ENCODE results near the gene MTCH2. TPM values are rescaled to one million over a fixed set of nuclear protein-coding genes. Genes with fewer than 3 reads are reported as not detected.

MTCH2 gene
- total and polyA plus RNA-seq, 7 donors = 33.2 to 119 (median 44.6) TPM

DNA sequence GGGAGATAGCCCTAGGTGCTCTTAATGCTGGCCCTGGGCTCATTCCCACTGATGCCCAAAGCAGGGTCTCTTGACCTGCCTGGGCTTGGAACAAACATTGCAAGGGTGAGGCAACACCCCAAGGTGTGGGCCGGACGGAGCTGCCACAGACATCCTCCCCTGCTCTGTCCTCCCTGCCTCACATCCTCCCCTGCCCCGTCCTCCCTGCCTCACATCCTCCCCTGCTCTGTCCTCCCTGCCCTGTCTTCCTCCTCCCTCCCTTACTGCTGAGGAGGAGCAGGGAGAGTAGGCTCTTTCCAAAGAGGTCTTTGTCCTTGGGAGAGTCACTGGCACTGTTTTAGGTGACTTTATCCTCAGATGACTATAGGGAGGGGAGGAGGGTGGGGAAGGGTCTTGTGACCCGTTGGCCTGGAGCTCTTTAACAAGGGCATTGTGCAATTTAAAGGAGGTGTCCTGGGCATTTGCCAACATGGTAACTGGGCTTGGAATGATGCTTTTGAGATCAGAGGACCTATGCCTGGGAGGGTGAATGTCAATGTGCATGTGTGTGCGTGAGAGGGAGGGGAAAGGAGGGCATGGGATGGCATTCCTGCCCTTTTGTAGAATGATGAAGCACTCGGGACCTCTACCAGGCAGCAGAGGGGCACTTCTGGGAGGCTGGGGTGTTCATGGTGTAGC is 55.2 kb downstream of the MTCH2 start:
- Histone ChIP-seq H3K27me3 (peaks cover 0 to 20% (median 16%) of the 10 kb centered on the region in 3 donors), H3K27ac (peak overlapping the region in 1 of 4 donors; percentile 27), H3K9me3 (no peaks in the 10 kb centered on the region), H3K4me3 (no peak overlapping the region), H3K36me3 (peaks cover 22 to 35% (median 24%) of the 10 kb centered on the region in 4 donors), H3K4me1 (peaks cover 0 to 14% (median 6%) of the 10 kb centered on the region in 4 donors)
- 66 to 73% methylated on average over 6 of the region's 6 CpGs for WGBS, 2 donors
- DNase-seq = no peak
- intact Hi-C loops (cut with DNase I) = no loop called here
- TF ChIP-seq CTCF (IDR thresholded peaks at IDR 0.05) (no peak), POLR2A (IDR thresholded peaks at IDR 0.05) (no peak), EP300 (IDR thresholded peaks at IDR 0.05) (no peak), POLR2AphosphoS5 (IDR thresholded peaks at IDR 0.05) (no peak)

GRCh38 chr11:47586098-47586855 is 56.1 kb downstream of the MTCH2 start, which contains the start of gene FAM180B:
Gene FAM180B, plus strand, starts transcription at chr11:47586678. Its CDS starts 91 bp downstream, at chr11:47586769.
- no peak for DNase-seq
- Histone ChIP-seq H3K4me1 (peaks cover 0 to 14% (median 6%) of the 10 kb centered on the region in 4 donors), H3K27me3 (peaks cover 0 to 14% (median 9%) of the 10 kb centered on the region in 3 donors), H3K4me3 (no peak within 1 kb of the TSS), H3K27ac (peak within 1 kb of the TSS in 1 of 4 donors; percentile 27), H3K9me3 (no peaks in the 10 kb centered on the region), H3K36me3 (peaks cover 31 to 44% (median 33%) of the 10 kb centered on the region in 4 donors)
- intact Hi-C loops (cut with DNase I) = no loop called here
- WGBS, 2 donors = 86 to 88% methylated on average over 12 of the region's 12 CpGs
- TF ChIP-seq EP300 (IDR thresholded peaks at IDR 0.05) (no peak), POLR2AphosphoS5 (IDR thresholded peaks at IDR 0.05) (no peak), POLR2A (IDR thresholded peaks at IDR 0.05) (no peak), CTCF (IDR thresholded peaks at IDR 0.05) (no peak)

- no peak overlapping the region for H3K27ac ChIP-seq
- no peaks in the 10 kb centered on the region for H3K27me3 ChIP-seq
- H3K4me1 ChIP-seq = peaks cover 0 to 15% (median 13%) of the 10 kb centered on the region in 4 donors
- no peaks in the 10 kb centered on the region for H3K9me3 ChIP-seq
- H3K4me3 ChIP-seq = no peak overlapping the region
- DNase-seq = no peak
- intact Hi-C loops (cut with DNase I) = no loop called here
- peaks cover 35 to 57% (median 36%) of the 10 kb centered on the region in 4 donors for H3K36me3 ChIP-seq
- no peak for TF ChIP-seq POLR2AphosphoS5 (IDR thresholded peaks at IDR 0.05)
- TF ChIP-seq POLR2A (IDR thresholded peaks at IDR 0.05) = no peak
- no peak for TF ChIP-seq CTCF (IDR thresholded peaks at IDR 0.05)
- no peak for TF ChIP-seq EP300 (IDR thresholded peaks at IDR 0.05)
- WGBS, 2 donors = 93 to 97% methylated on average over 5 of the region's 5 CpGs
These were observed 58.5 kb downstream of the MTCH2 start for GRCh38 chr11:47583844-47584243.

GRCh38 chr11:47578524-47579494 is 63.5 kb downstream of the MTCH2 start, which contains the start of the genes KBTBD4 and NDUFS3:
Gene KBTBD4, minus strand, starts transcription at chr11:47578970. Its CDS starts 19 bp downstream, at chr11:47578951.
Gene NDUFS3, plus strand, starts transcription at chr11:47579074. Its CDS starts 18 bp downstream, at chr11:47579092.
- Histone ChIP-seq H3K27me3 (no peaks in the 10 kb centered on the region), H3K36me3 (peaks cover 28 to 59% (median 37%) of the 10 kb centered on the region in 4 donors), H3K4me1 (peaks cover 0 to 34% (median 26%) of the 10 kb centered on the region in 4 donors), H3K9me3 (no peaks in the 10 kb centered on the region), H3K27ac (peak within 1 kb of the TSS; percentile 87 to 90 (median 88)), H3K4me3 (peak within 1 kb of the TSS; percentile 93 to 97 (median 94))
- WGBS, 2 donors = 0 to 1% methylated on average over 72 of the region's 72 CpGs
- TF ChIP-seq POLR2AphosphoS5 (IDR thresholded peaks at IDR 0.05) = peak; percentile 84 to 95 (median 90)
- peak; percentile 68 to 71 for TF ChIP-seq POLR2A (IDR thresholded peaks at IDR 0.05)
- peak in 1 of 4 donors; percentile 19 for TF ChIP-seq EP300 (IDR thresholded peaks at IDR 0.05)
- no peak for TF ChIP-seq CTCF (IDR thresholded peaks at IDR 0.05)
- intact Hi-C loops (cut with DNase I) = loop anchor here (5.0 kb wide), 1 partner anchor 172 kb away; the partner anchor contains the start of gene SLC39A13
- peak; percentile 95 for DNase-seq
